ENCODE measurements around the gene PFDN6. TPM values are rescaled to one million over a fixed set of nuclear protein-coding genes. Genes with fewer than 3 reads are reported as not detected.

PFDN6 gene
- total and polyA plus RNA-seq, 9 of the 15 experiments (the other 6 are each of a cell fraction or from before 2014, with no cell fraction given): 6.8 to 475 (median 216) TPM

GRCh38 chr6:33299237-33299944 is 10.0 kb downstream of the PFDN6 start (continued):
- 0 out of 2 replicates have a peak, but pooled peaks have one; percentile 81 for TF ChIP-seq MGA (IDR thresholded peaks at IDR 0.05)
- TF ChIP-seq PHF8 (IDR thresholded peaks at IDR 0.05; ENCODE audit: borderline replicate concordance, low read length): peak; percentile 79; the same call in 1 of the 2 replicates
- no peak for TF ChIP-seq HDGF (IDR thresholded peaks at IDR 0.05)
- TF ChIP-seq ZNF668 (CRISPR knock-in tag; IDR thresholded peaks at IDR 0.05): no peak
- TF ChIP-seq MEF2D (tag; conservative IDR thresholded peaks at IDR 0.05; ENCODE audit: low read depth): peak; percentile 15; the same call in 1 of the 2 replicates
- peak; percentile 92 for TF ChIP-seq AFF4 (CRISPR knock-in tag; IDR thresholded peaks at IDR 0.05)
- no peak for TF ChIP-seq GTF2B (IDR thresholded peaks at IDR 0.05; ENCODE audit: extremely low read depth, insufficient read length)
- TF ChIP-seq PKNOX1 (IDR thresholded peaks at IDR 0.05): peak; percentile 85
- no peak for TF ChIP-seq BRF1 (IDR thresholded peaks at IDR 0.05; ENCODE audit: borderline replicate concordance, extremely low read depth, insufficient read length)

Measured in K562 (cell line).